Eye (tissue), 1 donor: ENCODE data around the gene TAF11L13.

Experiments used
- DNase-seq: peaks from one replicate; pipeline ENCODE4 v3.0.0-alpha.2; 2015

The TAF11L13 gene

DNA sequence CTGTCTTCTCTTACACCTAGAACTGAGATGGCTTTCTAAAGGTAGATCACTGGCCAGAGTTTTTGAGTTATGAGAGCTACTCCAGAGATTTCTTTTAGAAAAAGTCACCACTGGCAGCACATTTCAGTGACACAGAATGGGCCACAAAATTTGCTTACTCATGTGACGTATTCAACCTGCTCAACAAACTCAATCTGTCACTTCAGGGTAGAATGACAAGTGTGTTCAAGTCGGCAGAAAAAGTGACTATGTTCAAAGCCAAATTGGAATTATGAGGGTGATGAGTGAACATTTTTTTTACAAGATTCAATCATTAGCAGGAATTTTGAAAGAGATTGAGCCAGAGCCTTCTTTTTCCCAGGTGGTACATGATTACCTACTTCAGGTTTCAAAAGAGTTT, 48.8 kb downstream of the TAF11L13 start:
- DNase-seq, result peak; percentile 57
